HepG2 (cell line): Measurements from ENCODE around the gene PIP5KL1. TPM values are rescaled to one million over a fixed set of nuclear protein-coding genes. Genes with fewer than 3 reads are reported as not detected.

ENCODE experiments used
- ELF4 ChIP-seq: sonication (generic); formaldehyde crosslinking; IDR thresholded peaks from 2 replicates; pipeline ENCODE4 v1.5.0; 2020; ENCODE audit warnings: missing genetic modification reagents, mild to moderate bottlenecking, moderate library complexity, borderline replicate concordance
- FLYWCH1 ChIP-seq: sonication (generic); formaldehyde crosslinking; IDR thresholded peaks from 2 replicates; pipeline ENCODE4 v1.8.1; 2023; ENCODE audit warnings: mild to moderate bottlenecking, missing genetic modification reagents
- GATA4 ChIP-seq: sonication (generic); IDR thresholded peaks from 2 replicates; pipeline ENCODE4 v1.6.1; 2016; ENCODE audit warnings: antibody characterized with exemption, low read depth, borderline replicate concordance
- GATAD2A ChIP-seq: IDR thresholded peaks from 2 replicates; pipeline ENCODE4 v1.6.1; 2016
- NCOR1 ChIP-seq: fragments of 200-600 bp; sonication (generic); IDR thresholded peaks from 2 replicates; pipeline ENCODE4 v1.7.0; 2017; ENCODE audit warnings: antibody characterized with exemption, low read length, borderline replicate concordance
- RFXAP ChIP-seq: sonication (generic); formaldehyde crosslinking; IDR thresholded peaks from 2 replicates; pipeline ENCODE4 v1.4.0; 2020; ENCODE audit warnings: missing genetic modification reagents, borderline replicate concordance
- SRSF9 ChIP-seq: fragments of 200-400 bp; formaldehyde crosslinking; IDR thresholded peaks from 2 replicates; pipeline ENCODE4 v1.6.1; 2018; ENCODE audit warnings: borderline replicate concordance, mild to moderate bottlenecking, low read depth, low read length; ENCODE audit not compliant: insufficient read depth, poor library complexity, severe bottlenecking
- polyA plus RNA-seq, 8 experiments: library from polyadenylated mRNA; depleted of rRNA in 3 of 8; stranded (reverse) in 7 of 8; unstranded in 1 of 8; fragments of >200 nt; fragmentation: Illumina TruSeq in 4 of 8; extraction: Trizol in 4 of 8; gene quantifications; 2 replicates each; pipeline versions ENCODE4 v1.2.1 to v1.2.3, GENCODE V29; 2011 to 2016; ENCODE audit warnings: low read depth in 4 of 8, missing spikeins in 1 of 8, mixed read lengths in 1 of 8; ENCODE audit not compliant: insufficient read depth in 1 of 8
- total RNA-seq, 5 experiments: library from RNA; depleted of rRNA; stranded (reverse); fragments of >200 nt; fragmentation: Illumina TruSeq; extraction: Trizol; gene quantifications; 2 replicates each; pipeline ENCODE4 v1.2.3, GENCODE V29; 2016; ENCODE audit warnings: low read depth in 1 of 5
- TF ChIP-seq, protein P1 (sequence below): sonication (generic); formaldehyde crosslinking; IDR thresholded peaks from 2 replicates; pipeline ENCODE4 v1.9.0; 2021; ENCODE audit warnings: missing genetic modification reagents, borderline replicate concordance
- TF ChIP-seq, protein P2 (sequence below): sonication (generic); formaldehyde crosslinking; IDR thresholded peaks from 2 replicates; pipeline ENCODE4 v1.4.0; 2020; ENCODE audit warnings: missing genetic modification reagents, borderline replicate concordance
- TF ChIP-seq, protein P3 (sequence below): sonication (generic); formaldehyde crosslinking; IDR thresholded peaks from 2 replicates; pipeline ENCODE4 v1.5.1; 2020; ENCODE audit warnings: missing genetic modification reagents, mild to moderate bottlenecking, borderline replicate concordance
- TF ChIP-seq, protein P4 (sequence below): sonication (generic); formaldehyde crosslinking; IDR thresholded peaks from 2 replicates; pipeline ENCODE4 v1.5.1; 2020; ENCODE audit warnings: mild to moderate bottlenecking, missing genetic modification reagents, borderline replicate concordance
- TF ChIP-seq, protein P5 (sequence below): sonication (generic); formaldehyde crosslinking; IDR thresholded peaks from 2 replicates; pipeline ENCODE4 v1.8.0; 2022; ENCODE audit warnings: missing genetic modification reagents, mild to moderate bottlenecking, borderline replicate concordance

The PIP5KL1 gene
- total and polyA plus RNA-seq, 2 of the 13 experiments (the other 11 are each of a cell fraction or from before 2014, with no cell fraction given), result 0.20 to 0.49 TPM

DNA sequence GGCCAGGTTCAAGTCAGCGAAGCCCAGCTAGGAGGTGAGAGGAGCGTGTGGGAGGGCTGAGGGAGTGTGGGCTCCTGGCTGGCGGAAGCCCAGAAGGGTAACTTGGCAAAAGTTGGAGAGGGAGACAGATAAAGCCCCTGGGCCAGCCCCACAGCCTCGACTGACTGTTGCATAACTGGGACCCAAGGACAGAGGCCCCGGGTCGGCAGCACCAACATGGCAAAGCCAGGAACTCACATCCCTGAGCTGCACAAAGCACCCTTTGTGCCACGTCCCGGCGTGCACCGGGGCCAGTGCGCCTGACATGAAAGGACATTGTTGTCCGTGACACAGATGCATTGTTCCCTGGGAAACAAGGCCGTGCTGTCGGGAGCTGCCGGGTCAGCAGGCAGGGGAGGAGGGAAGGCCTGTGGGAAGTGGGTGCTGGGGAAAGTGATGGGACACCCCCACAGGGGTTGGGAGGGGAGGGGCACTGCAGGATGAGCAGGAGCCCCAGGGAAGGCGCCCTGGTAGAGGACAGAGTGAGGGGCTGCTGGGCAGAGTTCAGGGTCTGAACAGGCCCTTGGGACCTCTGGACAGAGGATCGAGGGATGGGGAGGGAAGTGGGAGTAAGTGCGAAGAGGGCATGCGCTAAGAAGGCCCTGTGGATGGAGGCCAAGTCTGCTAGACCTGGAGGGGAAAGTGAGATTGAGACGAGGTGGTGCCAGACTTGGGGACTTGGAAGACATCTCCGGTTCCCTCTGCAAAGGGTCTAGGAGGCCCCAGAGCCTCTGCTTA lies 20.1 kb upstream of the PIP5KL1 start (continued):
- TF ChIP-seq, protein P1, sequence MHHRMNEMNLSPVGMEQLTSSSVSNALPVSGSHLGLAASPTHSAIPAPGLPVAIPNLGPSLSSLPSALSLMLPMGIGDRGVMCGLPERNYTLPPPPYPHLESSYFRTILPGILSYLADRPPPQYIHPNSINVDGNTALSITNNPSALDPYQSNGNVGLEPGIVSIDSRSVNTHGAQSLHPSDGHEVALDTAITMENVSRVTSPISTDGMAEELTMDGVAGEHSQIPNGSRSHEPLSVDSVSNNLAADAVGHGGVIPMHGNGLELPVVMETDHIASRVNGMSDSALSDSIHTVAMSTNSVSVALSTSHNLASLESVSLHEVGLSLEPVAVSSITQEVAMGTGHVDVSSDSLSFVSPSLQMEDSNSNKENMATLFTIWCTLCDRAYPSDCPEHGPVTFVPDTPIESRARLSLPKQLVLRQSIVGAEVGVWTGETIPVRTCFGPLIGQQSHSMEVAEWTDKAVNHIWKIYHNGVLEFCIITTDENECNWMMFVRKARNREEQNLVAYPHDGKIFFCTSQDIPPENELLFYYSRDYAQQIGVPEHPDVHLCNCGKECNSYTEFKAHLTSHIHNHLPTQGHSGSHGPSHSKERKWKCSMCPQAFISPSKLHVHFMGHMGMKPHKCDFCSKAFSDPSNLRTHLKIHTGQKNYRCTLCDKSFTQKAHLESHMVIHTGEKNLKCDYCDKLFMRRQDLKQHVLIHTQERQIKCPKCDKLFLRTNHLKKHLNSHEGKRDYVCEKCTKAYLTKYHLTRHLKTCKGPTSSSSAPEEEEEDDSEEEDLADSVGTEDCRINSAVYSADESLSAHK (CRISPR knock-in tag), result no peak
- TF ChIP-seq, protein P2, sequence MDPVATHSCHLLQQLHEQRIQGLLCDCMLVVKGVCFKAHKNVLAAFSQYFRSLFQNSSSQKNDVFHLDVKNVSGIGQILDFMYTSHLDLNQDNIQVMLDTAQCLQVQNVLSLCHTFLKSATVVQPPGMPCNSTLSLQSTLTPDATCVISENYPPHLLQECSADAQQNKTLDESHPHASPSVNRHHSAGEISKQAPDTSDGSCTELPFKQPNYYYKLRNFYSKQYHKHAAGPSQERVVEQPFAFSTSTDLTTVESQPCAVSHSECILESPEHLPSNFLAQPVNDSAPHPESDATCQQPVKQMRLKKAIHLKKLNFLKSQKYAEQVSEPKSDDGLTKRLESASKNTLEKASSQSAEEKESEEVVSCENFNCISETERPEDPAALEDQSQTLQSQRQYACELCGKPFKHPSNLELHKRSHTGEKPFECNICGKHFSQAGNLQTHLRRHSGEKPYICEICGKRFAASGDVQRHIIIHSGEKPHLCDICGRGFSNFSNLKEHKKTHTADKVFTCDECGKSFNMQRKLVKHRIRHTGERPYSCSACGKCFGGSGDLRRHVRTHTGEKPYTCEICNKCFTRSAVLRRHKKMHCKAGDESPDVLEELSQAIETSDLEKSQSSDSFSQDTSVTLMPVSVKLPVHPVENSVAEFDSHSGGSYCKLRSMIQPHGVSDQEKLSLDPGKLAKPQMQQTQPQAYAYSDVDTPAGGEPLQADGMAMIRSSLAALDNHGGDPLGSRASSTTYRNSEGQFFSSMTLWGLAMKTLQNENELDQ (CRISPR knock-in tag), result no peak
- no peak for TF ChIP-seq ELF4 (CRISPR knock-in tag)
- TF ChIP-seq NCOR1, result peak; percentile 74; the same call in 1 of the 2 replicates
- TF ChIP-seq GATA4, result no peak
- no peak; the same call in none of the 2 replicates for TF ChIP-seq RFXAP (CRISPR knock-in tag)
- TF ChIP-seq, protein P3, sequence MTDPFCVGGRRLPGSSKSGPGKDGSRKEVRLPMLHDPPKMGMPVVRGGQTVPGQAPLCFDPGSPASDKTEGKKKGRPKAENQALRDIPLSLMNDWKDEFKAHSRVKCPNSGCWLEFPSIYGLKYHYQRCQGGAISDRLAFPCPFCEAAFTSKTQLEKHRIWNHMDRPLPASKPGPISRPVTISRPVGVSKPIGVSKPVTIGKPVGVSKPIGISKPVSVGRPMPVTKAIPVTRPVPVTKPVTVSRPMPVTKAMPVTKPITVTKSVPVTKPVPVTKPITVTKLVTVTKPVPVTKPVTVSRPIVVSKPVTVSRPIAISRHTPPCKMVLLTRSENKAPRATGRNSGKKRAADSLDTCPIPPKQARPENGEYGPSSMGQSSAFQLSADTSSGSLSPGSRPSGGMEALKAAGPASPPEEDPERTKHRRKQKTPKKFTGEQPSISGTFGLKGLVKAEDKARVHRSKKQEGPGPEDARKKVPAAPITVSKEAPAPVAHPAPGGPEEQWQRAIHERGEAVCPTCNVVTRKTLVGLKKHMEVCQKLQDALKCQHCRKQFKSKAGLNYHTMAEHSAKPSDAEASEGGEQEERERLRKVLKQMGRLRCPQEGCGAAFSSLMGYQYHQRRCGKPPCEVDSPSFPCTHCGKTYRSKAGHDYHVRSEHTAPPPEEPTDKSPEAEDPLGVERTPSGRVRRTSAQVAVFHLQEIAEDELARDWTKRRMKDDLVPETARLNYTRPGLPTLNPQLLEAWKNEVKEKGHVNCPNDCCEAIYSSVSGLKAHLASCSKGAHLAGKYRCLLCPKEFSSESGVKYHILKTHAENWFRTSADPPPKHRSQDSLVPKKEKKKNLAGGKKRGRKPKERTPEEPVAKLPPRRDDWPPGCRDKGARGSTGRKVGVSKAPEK, result 0 out of 2 replicates have a peak, but pooled peaks have one; percentile 73
- no peak for TF ChIP-seq SRSF9
- TF ChIP-seq, protein P4, sequence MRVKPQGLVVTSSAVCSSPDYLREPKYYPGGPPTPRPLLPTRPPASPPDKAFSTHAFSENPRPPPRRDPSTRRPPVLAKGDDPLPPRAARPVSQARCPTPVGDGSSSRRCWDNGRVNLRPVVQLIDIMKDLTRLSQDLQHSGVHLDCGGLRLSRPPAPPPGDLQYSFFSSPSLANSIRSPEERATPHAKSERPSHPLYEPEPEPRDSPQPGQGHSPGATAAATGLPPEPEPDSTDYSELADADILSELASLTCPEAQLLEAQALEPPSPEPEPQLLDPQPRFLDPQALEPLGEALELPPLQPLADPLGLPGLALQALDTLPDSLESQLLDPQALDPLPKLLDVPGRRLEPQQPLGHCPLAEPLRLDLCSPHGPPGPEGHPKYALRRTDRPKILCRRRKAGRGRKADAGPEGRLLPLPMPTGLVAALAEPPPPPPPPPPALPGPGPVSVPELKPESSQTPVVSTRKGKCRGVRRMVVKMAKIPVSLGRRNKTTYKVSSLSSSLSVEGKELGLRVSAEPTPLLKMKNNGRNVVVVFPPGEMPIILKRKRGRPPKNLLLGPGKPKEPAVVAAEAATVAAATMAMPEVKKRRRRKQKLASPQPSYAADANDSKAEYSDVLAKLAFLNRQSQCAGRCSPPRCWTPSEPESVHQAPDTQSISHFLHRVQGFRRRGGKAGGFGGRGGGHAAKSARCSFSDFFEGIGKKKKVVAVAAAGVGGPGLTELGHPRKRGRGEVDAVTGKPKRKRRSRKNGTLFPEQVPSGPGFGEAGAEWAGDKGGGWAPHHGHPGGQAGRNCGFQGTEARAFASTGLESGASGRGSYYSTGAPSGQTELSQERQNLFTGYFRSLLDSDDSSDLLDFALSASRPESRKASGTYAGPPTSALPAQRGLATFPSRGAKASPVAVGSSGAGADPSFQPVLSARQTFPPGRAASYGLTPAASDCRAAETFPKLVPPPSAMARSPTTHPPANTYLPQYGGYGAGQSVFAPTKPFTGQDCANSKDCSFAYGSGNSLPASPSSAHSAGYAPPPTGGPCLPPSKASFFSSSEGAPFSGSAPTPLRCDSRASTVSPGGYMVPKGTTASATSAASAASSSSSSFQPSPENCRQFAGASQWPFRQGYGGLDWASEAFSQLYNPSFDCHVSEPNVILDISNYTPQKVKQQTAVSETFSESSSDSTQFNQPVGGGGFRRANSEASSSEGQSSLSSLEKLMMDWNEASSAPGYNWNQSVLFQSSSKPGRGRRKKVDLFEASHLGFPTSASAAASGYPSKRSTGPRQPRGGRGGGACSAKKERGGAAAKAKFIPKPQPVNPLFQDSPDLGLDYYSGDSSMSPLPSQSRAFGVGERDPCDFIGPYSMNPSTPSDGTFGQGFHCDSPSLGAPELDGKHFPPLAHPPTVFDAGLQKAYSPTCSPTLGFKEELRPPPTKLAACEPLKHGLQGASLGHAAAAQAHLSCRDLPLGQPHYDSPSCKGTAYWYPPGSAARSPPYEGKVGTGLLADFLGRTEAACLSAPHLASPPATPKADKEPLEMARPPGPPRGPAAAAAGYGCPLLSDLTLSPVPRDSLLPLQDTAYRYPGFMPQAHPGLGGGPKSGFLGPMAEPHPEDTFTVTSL (CRISPR knock-in tag), result peak; percentile 73; the same call in 1 of the 2 replicates
- TF ChIP-seq, protein P5, sequence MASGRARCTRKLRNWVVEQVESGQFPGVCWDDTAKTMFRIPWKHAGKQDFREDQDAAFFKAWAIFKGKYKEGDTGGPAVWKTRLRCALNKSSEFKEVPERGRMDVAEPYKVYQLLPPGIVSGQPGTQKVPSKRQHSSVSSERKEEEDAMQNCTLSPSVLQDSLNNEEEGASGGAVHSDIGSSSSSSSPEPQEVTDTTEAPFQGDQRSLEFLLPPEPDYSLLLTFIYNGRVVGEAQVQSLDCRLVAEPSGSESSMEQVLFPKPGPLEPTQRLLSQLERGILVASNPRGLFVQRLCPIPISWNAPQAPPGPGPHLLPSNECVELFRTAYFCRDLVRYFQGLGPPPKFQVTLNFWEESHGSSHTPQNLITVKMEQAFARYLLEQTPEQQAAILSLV, result peak; percentile 80
- peak; percentile 45; the same call in 1 of the 2 replicates for TF ChIP-seq FLYWCH1 (CRISPR knock-in tag)
- peak; percentile 97 for TF ChIP-seq GATAD2A
